ENCODE data around the gene SNX33. TPM values are rescaled to one million over a fixed set of nuclear protein-coding genes. Genes with fewer than 3 reads are reported as not detected.
A peak's percentile ranks its signal among the peaks of the same experiment; 100 is the strongest.

SNX33 gene
- total and polyA plus RNA-seq, 2 of the 13 experiments (the other 11 are each of a cell fraction or from before 2014, with no cell fraction given): 11.0 to 11.6 TPM

DNA sequence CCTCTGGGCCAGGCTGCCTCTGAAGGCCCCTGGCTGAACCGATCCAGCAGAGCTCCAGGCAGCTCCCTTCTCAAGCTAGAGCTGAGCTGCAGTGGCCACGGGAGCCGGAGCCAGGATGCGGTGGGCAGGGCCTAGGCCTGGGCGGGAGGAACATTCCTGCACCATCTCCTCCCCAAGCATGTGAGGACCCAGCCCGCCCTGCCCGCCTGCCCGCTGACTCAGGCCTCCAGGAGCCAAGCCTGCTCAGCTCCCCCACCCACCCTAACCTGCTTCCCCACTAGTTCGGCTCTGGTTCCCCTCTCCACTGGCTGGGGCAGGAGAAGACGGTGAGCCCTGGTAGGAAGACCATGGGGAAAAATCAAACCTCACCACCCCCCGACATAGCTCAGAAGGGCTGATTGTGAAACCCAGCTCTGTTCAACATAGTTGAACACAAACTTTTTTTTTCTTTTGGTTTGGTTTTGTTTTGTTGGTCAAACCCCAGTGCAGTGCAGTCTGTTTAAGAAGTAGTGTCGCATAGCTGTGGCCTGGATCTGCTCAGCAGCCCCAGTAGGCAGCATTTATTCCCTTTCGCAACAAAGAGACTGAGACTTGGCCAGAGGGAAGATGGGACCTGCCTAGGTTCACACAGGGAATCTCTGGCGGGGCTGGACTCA, 13.5 kb downstream of the SNX33 start (continued):
- TF ChIP-seq ZNF235 (CRISPR knock-in tag; IDR thresholded peaks at IDR 0.05; ENCODE audit: borderline replicate concordance) (no peak), HMG20B (CRISPR knock-in tag; conservative IDR thresholded peaks at IDR 0.05) (no peak)

- no peak overlapping the region for H3K27ac ChIP-seq (ENCODE audit: extremely low read length, insufficient read depth, low read length)
- BruUV-seq (replicated peaks): no TSS peak
- TF ChIP-seq ZNF557 (CRISPR knock-in tag; IDR thresholded peaks at IDR 0.05) (no peak), ZNF772 (CRISPR knock-in tag; IDR thresholded peaks at IDR 0.05) (no peak), ZNF775 (CRISPR knock-in tag; IDR thresholded peaks at IDR 0.05; ENCODE audit: borderline replicate concordance) (no peak)
- POLR2A ChIA-PET: interaction anchor here (1.6 to 3.2 kb wide), 5 partner anchors 10 to 22 kb away, joined by 5 to 20 read pairs (median 16); partner anchors contain the start of genes IMP3 and SNX33
- in situ Hi-C loops (cut with HindIII; ENCODE audit: extremely low pct_ligation_motif_present, low pct_unique_long_range_greater_than_20kb) (no loop called here), intact Hi-C loops (cut with micrococcal nuclease; ENCODE audit: unreplicated experiment) (no loop called here)
- ATAC-seq (no peak), FAIRE-seq (no peak), DNase-seq (ENCODE audit: low spot score) (no peak)
- CTCF ChIA-PET (ENCODE audit: low intra/inter-chr PET ratio, low total read pairs): no interaction called here
- peaks cover 2% of the 10 kb centered on the region for H3K79me2 ChIP-seq (ENCODE audit: insufficient read depth, low read length)
- no peaks in the 10 kb centered on the region for H3K27me3 ChIP-seq (ENCODE audit: control insufficient read depth in 1 of 2, insufficient read depth in 2 of 2, low read length in 2 of 2)
- no peak overlapping the region for H3K4me3 ChIP-seq (replicated peaks in 1 of 3; ENCODE audit: insufficient read depth in 1 of 3, low read depth in 2 of 3, low read length in 3 of 3)
- no peak overlapping the region for H2AFZ ChIP-seq (ENCODE audit: low read length)
- H3K4me1 ChIP-seq (ENCODE audit: insufficient read depth, low read length): peaks cover 53% of the 10 kb centered on the region
- peaks cover under 1% of the 10 kb centered on the region; the same call in 1 of the 2 replicates for H4K20me1 ChIP-seq (ENCODE audit: insufficient read depth, low read length)
- H3K9ac ChIP-seq (ENCODE audit: insufficient read depth, low read depth, low read length): peak overlapping the region; percentile 12; the same call in 1 of the 2 replicates
- H3K9me3 ChIP-seq (ENCODE audit: low read length): no peaks in the 10 kb centered on the region
- peaks cover 9 to 21% of the 10 kb centered on the region in 2 experiments; a peak in 4 of 5 replicates for H3K36me3 ChIP-seq (replicated peaks in 1 of 2; ENCODE audit: control insufficient read depth in 1 of 2, insufficient read depth in 2 of 2, low read length in 2 of 2)
- peak overlapping the region; percentile 50 for H3K4me2 ChIP-seq (ENCODE audit: low read depth, low read length)
- WGBS (ENCODE audit: low lambda C conversion rate): 53% methylated on average over 3 of the region's 3 CpGs
Measured at GRCh38 chr15:75661756-75662140, 14.0 kb downstream of the SNX33 start.
